Stimulated activated CD4-positive, alpha-beta T cell treated with anti-CD3 and anti-CD28 coated beads, Interleukin-1b, Interleukin-23, amount 100 ng/mL, for 24 hours (primary cell): Measurements from ENCODE around the gene NGEF.

ENCODE experiments used
- DNase-seq, 4 experiments: peaks; one replicate each; pipeline ENCODE4 v3.0.0-alpha.2; 2020; ENCODE audit warnings: low read depth in 4 of 4, low spot score in 1 of 4

The NGEF gene

DNA sequence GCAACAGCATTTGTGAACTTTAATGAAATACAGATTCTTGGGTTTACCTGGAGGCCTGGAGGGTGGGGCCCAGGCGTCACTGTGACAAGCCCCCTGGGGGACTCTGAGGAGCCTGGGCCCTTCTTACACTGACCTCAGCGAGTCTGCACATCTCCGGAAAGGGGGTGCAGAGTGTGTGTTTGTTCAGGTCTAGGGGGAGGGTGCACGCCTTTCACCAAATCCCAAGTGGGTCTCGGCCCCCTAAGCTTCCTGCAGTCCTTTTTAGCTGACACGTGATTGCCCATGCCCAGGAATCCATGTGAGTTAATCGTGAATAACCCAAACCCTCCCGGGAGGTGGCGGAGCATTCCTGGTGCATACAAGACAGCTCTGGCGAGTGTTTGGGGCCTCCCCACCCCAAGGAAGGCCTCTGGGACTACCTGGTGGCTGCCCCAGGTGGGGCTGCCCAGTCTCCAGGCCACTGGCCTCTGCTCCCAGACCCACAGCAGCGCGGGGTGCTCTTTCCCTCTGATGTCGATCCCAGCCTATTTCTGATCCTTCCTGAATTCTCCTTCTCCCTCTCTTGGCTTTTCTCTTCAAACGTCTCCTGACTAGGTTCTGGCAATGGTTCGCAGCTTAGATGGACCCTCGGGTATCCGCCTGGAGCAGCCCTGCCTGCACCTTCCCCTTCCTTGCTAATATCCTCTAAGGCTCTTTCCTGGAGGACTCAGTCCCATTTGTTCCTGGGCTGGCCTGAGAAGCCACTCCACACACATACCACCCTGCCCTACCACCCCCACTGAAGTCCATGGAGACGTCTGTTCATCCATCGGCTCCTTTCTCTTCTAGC, 10.0 kb downstream of the NGEF start:
- DNase-seq, result no peak

DNA sequence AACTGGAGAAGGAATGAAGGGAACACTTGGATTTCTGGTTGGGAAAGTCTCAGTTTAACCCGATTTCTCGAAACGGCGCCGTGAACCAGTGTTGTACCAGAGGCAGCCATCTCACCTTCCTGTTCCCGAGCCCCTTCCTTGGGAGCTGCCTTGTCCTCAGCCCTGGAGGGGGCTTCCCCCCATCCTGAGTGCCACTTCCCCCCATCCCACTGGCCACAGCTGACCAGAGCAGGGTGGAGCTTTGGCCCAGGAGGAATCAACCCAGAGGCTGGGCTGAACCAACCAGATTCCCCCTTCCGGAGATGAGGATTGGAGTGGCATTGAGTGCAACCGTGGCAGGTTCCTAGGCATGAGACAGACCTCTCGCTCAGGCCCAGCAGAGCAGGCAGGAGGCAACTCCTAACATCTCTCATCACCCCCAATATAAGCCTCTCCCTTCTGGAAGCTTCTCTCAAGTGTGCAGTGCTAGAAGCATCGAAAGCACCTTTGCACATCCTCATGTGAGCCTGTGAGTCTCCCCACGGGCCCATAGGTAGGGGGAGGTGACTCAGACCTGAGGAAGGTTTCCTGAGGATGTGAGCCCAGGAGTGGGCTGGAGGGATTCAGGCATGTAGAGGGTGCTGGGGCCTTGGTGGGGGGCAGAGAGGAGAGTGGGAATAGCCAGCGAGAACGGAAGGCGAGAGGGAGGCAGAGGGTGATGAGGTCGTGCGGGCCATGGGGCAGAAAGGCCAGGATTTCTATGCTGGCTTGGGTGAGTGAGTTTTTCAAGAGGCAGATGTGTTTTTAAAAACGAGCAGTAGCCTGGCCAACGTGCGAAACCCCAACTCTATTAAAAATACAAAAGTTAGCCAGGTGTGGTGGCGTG, 11.9 kb downstream of the NGEF start:
- no peak for DNase-seq

DNA sequence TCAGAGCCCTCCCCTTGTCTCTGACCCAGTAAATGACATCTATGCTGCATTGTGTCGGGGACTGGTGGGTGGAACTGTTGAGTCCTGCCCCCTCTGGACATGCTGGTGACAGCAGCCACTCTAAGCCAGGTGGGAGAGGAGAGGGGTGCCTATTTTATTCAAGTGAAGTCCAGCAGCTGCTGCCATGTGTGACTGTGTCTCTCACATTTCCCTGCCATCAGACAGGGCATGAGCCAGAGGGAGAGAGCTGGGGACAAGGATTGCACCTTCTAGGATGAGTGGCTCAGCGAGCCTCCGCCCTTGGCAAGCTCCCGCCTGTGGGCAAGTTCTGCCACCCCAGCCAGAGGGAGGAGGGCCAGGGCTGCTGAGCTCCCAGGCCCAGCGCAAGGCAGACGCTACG, 13.7 kb downstream of the NGEF start:
- no peak for DNase-seq

DNA sequence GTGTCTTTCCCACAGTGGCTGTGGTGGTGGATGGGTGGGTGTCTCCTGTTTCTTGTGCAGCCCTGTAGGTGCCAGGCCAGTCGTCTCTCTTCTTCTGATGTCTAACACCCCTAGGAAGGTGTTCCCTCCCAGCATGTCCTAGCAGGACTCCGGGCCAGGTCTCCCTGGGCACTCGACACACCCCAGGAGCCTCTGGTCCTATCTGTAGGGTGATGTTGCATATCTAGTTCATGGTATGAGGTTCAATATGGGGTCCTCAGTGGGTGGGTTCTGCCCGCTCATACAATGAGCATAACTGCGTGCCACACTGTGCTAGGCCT, 14.4 kb downstream of the NGEF start:
- no peak for DNase-seq

DNA sequence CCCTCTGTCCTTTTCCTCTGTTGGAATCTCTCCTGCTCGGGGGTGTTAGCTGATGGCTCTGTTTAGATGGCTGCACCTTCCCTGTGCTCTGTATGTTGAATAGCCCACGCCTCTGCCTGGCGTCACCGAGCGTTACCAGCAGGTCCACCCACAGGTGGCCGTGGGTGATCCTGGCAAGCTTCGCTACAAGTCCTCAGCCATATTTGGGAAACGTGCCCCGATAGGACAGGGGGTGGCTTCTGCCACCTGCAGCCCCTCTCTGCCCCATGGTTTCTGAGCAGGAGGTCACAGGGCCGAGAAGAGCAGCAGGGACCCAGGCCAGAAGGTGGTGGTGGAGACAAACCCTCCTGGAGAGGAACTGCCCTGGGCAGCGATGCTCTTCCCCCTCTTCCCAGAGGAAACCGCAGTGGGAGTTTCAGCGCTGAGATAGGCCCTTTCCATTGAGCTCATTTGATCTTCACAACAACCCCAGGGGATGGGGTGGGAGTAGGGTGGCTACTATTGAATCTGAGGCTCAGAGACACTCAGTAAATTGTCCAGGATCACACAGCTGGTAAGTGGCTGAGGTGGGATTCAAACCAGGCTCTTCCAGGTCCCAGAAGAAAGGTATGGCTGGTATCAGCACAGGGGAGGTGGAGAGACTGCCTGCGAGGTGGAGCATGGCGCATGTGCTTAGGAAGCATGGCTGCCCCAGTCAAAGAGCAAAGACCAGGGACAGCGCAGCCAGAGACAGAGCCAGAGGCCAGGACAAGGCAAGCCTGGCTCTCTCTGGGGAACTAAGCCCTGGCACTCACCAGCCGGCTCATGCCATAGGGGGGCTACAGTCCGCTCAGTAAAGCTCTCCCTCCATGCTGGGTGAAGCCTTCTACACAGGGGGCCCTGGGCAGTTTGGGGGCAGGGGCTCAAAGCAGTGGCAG, 15.0 kb downstream of the NGEF start:
- no peak for DNase-seq

DNA sequence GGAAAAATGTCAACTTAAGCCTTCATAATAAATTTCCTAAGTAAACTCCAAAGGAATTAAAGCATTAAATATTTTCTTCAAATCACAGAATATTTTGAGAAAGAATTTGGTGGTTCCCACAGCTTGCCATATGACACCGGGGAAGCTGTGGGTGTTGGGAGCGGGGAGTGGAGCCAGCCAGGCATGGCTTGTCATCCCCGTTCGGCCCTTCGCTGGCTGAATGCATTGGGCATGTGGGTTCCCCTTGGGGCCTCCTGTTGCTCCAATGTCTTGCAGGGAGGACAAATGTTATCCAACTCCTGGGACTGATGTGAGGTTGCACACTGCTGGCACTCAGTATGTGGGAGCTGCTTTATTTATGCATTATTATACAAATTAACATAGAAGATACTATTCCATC, 18.6 kb downstream of the NGEF start:
- DNase-seq, result no peak

DNA sequence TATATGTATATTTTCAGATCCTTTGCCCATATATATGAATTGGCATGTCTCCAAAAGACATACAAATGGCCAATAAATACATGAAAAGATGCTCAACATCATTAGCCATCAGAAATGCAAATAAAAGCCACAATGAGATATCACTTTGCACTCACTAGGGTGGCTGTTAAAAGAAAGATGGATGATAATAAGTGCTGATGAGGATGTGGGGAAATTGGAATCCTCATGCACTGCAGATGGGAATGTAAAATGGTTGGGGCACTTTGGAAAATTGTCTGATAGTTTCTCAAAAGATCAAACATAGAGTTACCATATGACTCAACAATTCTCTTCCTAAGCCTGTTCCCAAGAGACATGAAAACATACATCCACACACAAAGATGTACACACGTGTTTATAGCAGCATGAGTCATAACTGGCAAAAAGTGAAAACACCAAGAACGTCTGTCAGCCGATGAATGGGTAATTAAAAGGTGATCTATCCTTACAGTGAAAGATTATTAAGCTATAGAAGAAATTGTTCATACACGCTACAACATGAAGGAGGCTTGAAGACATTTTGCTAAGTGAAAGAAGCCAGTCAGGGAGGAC, 19.7 kb downstream of the NGEF start:
- DNase-seq, result no peak

DNA sequence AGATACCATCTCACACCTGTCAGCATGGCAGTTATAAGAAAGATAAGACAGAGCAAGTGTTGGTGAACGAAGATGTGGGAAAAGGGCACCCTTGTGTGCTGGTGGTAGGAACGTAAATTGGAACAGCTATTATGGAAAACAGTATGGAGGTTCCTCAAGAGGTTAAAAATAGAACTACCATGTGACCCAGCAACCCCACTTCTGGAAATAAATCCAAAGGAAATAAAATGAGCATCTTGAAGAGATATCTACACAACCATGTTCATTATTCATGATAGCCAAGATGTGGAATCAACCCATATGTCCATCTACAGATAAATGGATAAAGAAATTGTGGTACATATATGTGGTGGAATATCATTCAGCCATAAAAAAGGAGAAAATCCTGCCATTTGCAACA, 26.9 kb downstream of the NGEF start:
- DNase-seq, result no peak

DNA sequence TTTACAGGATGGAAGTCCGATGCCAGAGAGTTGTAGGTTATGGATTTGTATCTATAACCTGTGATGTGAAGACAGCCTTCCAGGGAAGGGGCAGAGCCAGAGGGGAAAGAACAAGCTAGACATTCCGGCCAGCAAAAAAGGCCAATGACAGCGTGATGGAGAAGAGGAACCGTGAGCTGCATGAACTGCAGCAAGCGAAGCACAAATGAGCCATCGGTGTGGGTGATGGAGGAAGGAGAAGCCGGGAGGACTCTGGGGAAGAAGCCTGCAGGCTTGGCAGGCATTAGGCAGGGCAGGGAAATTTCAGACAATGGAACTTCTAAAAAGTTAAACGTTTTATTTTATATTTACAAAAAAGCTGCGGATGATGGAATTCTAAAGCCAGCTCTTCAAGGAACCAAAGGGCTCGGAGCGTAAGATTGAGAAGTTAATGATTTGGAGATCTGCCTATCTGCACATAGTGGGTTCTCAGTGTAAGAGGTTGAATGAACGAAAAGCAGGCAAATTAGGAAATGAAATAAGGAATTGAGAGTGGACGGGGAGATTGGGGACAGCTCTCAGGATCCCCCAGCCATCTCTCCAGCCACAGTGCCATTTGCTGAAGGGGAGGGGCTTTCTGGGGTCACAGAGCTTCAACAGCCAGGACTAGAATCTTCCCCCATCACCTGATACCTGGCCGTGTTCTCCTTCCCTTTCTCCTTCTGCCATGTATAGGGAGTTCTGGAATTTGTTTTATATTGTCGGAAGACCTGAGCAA, 28.4 kb downstream of the NGEF start:
- no peak for DNase-seq

DNA sequence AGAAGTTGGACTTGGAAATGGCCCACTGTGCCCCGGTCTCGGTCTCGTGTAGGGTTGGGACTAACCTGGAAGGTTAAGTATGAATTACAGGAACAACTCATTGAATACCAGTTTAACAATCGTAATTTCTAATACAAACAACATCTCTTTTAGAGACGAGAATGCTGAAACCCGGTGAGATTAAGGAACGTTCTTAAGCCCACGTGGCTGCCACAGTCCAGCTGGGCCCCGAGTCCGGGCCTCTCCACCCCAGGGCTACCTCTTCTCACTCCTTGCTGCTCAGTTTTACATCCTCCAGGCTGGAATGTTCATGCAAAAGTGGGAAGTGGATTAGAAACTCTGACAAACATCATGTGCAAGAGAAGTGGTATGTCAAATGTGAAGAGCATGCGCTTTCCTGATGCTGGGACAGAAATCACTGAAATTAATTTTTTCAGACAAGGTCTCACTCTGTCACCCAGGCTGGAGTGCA, 29.4 kb downstream of the NGEF start:
- DNase-seq, result no peak

DNA sequence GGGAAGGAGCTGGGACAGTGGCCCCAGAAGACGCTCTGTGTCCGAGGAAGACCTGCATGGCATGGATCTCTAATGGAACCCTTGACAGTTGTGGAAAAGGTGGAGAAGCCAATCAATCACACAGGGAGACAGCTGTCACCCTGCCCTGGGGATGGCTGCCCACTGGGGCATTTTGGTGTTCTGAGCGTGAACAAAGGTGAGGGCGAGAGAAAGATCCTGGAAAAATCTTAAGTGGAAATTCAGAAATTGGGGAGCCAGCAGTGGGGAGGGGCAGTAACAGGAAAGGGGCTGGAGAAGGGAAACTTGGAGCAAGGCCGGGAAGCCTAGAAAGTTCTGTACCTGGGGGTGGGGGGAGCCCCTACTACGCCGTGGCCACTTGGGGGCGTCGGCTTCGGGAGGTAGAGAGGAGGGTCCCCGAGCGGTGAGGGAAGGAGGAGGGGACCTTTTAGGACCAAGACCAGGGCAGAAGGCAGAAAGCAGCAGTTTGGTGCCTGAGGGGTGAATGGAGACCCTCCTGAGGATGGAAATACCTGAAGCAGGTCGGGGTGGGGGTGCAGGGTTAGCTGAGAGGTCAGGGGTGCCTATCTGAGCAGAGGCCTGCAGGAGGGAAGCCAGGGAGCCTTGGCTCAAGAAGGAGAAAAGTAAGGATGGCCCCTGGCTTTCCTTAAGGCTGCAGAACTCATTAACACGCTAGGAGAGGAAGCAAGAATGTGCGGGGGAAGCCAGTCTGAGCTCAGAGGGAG, 30.0 kb downstream of the NGEF start:
- no peak for DNase-seq

DNA sequence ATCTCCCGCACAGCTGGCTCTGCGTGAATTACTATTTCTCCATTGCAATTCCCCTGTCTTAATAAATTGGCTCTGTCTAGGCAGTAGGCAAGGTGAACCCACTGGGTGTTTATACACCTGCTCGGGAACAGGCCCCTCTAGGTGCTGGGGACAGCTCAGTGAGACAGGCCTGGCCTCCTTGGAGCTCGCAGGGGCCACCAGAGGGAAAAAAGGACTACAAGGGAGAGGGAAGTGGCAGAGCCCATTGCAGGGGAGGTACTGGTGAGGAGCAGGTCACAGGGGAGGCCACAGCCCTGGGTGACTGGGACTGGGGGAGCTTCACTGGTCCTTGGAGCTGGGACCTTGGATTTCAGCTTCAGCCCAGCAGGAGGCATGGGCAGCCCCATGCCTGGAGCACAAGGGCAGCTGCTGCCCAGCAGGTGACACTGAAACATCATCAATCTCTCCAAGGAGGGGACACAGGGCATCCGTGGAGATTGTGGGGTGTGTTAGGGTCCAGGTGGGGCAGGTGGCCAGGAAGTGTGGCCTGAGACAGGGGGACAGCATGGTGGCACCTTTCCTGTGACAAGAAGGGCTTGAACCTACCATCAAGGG, 31.2 kb downstream of the NGEF start:
- no peak for DNase-seq

DNA sequence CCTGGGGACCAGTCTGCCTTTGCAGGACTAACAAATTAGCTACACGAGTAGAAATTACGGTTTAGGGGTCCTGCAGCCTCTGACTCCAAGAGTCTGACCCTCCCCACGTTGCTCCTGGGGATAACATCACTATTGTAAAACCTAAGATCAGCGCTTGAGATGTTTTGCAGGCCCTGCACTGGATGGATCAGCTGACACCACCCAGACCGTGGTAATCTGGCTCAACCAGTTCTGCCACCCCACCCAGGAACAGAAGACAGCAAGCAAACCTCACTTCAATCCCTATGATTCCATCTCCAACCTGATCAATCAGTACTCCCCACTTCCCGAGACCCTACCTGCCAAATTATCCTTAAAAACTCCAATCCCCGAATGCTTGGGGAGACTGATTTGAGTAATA, 31.7 kb downstream of the NGEF start:
- DNase-seq, result no peak

DNA sequence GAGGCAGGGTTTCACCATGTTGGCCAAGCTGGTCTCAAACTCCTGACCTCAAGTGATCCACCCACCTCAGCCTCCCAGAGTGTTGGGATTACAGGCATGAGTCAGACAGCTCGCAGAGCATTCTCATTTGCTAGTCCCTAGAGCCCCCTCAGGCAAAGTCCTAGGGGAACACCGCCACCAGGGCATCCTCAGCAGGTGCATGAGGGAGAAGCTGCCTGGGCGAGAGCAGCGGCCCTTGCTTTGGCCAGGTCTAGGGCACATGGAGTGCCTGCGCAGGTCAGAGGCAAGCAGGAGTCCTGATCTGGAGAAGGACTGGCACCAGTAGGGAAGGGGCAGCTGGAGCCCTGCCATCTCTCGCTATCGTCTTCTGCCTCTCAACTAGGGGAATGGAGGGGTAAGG, 32.4 kb downstream of the NGEF start:
- DNase-seq, result no peak

DNA sequence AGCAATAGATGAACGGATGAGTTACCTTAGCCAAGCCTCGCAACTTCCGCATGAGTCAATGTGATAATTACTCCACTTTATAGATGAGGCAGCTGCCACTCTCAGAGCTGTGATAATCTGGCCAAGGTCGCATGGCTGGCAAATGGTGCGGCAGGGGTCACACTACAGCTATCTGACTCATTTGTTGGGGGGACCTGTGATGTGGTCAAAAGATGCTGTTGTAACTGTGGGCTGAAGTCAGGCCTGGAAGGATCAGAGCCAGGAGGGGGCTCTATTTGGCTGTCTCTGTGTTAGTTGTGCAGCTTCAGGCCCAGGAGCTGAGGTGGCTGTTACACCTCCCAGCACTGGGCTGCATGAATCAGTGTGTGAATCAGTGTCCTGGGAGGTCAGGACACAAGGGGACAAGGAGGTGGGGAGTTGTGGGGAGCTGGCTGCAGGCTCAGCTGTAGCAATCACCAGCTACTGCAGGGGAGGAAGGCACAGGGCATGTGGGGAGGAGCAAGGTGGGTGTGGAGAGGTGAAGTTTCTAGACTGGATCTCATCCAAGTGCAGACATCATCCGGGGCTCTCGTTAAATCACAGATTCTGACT, 33.1 kb downstream of the NGEF start:
- no peak for DNase-seq

DNA sequence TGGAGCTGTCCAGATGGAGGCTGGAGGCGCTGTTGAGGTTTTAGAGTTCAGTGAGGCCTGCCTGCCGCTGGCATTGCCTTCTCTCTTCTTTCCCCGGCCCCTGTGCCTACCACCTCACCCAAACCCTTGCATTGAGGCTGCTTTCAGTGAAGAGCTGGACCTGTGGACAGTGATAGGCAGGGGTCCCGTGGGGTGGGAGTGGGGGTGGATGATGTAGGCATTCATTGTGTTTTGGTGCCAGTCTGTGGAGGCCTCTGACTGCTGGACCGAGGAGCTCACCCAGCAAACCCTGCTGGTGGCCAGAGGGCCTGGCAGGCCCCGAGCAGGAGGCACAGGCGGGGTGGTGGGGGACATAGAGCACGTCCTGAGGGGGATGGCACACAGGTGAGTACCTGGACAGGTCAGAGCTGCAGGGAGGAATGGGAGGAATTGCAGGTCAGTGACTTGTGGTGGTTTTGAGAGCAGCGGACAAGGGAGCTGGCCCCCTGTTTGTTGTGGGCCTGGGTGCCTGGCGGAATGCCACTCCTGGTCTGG, 35.6 kb downstream of the NGEF start:
- no peak for DNase-seq

DNA sequence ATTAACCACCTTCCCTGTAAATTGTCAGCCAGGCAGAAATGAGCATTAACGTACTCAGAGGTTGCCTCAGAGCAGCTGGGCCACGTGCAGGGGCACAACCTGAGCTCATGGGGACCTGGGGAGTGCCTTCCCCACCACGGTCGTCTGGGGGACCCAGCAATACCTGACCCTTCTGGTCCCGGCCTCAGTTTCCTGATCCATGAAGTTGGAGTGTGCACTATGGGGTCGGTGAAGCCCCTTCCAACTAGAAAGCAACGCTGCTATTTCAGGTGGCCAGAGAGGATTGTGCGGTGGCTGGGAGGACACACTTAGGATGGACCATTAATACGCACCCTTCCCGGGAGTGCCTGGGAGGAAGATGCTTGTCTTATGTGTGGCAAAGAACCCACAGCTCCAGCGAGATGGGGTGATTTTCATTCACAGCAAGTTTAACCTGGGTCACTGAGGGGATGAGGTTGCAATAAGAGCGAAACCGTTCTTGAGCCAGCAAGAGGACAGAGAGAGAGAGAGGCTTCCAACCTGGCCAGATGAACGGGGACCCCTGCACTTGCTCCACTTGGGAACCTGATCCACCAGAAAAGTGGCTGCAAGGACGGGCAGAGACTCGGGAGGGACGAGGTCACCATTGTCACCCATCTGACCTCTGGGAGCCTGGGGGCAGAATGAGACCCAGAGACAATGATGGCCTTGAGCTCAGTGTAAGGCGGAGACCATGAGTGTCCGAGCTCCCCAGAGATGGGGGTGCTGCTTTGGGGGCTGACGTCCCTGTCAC, 36.2 kb downstream of the NGEF start:
- DNase-seq, result no peak

DNA sequence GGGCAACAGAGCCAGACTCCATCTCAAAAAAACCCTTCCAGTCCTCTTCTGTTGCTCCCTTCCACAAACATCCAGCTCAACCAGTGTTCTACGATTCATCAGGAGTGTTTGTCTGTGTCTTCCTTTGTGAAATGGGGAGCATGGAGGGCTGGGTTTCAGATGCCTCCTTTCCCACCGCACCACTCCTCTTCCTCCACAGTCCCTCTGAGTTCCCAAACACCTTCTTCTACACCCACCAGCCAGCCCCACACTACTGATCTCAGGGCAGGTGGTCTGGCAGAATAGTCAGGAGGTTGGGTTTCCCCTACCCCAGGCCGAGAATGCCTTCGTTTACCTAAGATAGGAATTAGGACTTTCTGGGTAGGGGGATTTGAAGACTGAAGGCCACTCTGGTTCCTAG, 36.9 kb downstream of the NGEF start:
- no peak for DNase-seq
